ENCODE results near the gene DGUOK.
"Not testable (repeated sequence)": the region's sequence is repeated elsewhere in the genome, so short reads cannot be mapped to it uniquely, and the experiment has no call there.

The DGUOK gene

GRCh38 chr2:73899801-73900336 is 26.8 kb upstream of the DGUOK start:
- DNase-seq (ENCODE audit: extremely low read depth in 1 of 2, low read depth in 1 of 2), result no peak

GRCh38 chr2:73901143-73901542 is 25.5 kb upstream of the DGUOK start:
- DNase-seq (ENCODE audit: extremely low read depth in 1 of 2, low read depth in 1 of 2), result no peak

GRCh38 chr2:73902284-73902683 is 24.4 kb upstream of the DGUOK start:
- DNase-seq (ENCODE audit: extremely low read depth in 1 of 2, low read depth in 1 of 2), result no peak

DNA sequence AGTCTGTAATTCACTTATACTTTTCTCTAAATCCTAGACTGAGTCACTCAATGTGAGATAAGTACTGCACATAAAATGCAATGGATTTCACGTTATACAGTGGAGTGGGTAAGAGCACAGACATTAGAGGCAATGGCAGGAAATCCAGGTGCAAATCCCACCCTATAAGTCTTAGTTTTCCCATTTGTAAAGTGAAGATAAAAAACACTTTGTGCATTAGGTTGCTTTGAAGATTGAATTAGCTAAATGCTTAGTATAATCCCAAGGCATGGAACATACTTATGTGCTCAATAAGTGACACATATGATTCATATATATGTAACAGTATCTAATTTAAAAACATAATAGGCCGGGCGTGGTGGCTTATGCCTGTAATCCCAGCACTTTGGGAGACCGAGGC is 23.4 kb upstream of the DGUOK start:
- DNase-seq (ENCODE audit: extremely low read depth in 1 of 2, low read depth in 1 of 2), result no peak

DNA sequence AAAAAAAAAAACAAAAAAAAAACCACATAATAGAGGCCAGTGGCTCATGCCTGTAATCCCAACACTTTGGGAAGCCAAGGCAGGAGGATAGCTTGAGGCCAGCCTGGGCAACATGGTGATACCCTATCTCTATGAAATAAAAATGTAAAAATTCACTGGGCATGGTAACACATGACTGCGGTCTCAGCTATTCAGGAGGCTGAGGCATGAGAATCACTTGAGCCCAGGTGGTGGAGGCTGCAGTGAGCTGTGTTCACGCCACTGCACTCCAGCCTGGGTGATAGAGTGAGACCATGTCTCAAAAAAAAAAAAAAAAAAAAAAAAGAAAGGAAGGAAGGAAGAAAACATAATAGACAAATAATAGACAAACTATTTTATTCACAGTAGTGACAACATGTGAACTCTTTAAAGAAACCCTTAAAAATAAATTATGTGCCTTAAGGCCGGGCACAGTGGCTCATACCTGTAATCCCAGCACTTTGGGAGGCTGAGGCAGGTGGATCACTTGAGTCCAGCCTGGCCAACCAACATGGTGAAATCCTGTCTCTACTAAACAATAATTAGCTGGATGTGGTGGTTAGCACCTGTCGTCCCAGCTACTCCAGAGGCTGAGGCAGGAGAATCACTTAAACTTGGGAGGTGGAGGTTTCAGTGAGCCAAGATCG is 22.6 kb upstream of the DGUOK start:
- not testable (repeated sequence) for DNase-seq (ENCODE audit: extremely low read depth in 1 of 2, low read depth in 1 of 2)

GRCh38 chr2:73904952-73905351 is 21.7 kb upstream of the DGUOK start:
- no peak for DNase-seq (ENCODE audit: extremely low read depth in 1 of 2, low read depth in 1 of 2)

- DNase-seq (ENCODE audit: extremely low read depth in 1 of 2, low read depth in 1 of 2), result no peak
Observed at GRCh38 chr2:73906847-73907505, 19.7 kb upstream of the DGUOK start.

GRCh38 chr2:73907840-73908452 is 18.7 kb upstream of the DGUOK start:
- peak in 1 of 2 donors; percentile 33 for DNase-seq (ENCODE audit: extremely low read depth in 1 of 2, low read depth in 1 of 2)

GRCh38 chr2:73908689-73909652 is 17.7 kb upstream of the DGUOK start:
- DNase-seq (ENCODE audit: extremely low read depth in 1 of 2, low read depth in 1 of 2), result no peak

DNA sequence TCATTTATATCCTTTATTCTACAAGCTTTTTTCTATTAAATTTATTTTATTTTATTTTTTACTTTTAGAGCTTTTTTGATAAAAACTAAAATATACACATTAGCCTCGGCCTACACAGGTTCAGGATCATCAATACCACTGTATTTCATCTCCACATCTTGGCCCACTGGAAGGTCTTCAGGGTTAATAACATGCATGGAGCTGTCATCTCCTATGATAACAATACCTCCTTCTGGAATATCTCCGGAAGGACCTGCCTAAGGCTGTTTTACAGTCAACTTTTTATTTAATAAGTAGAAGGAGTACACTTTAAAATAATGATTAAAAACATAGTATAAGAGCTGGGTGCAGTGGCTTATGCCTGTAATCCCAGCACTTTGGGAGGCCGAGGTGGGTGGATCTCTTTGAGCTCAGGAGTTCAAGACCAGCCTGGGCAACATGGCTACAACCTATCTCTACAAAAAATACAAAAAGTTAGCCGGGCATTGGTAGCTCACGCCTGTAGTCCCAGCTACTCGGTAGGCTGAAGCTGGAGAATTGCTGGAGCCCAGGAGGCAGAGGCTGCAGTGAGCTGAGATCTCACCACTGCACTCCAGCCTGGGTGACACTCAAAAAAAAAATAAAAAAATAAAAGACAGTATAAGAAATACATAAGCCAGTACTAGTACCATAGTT is 15.7 kb upstream of the DGUOK start:
- DNase-seq (ENCODE audit: extremely low read depth in 1 of 2, low read depth in 1 of 2), result no peak

DNA sequence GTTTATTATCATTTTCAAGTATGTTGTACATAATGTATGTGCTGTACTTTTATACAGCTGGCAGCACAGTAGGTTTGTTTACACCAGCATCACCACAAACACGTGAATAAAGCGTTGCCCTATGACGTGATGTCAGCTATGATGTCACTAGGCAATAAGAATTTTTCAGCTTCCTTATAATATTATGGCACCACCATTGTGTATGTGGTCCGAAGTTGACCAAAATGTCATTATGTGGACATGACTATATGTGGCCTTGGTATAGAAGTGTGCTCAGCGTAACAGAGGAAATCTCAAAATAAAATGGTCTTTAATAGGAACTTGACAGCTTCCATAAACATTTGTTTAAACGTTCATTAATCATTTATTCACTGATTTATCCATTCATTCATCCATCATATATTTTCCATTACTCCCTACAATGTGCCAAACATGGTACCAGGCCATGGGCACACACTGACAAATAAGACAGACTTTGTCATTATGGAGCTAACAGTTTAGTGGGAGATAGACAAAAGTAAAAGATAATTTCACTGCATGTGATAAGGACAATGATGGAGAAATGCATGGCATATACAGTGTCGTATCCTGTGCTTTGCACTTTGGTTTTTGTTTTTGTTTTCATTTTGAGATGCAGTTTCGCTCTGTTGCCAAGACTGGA is 15.0 kb upstream of the DGUOK start:
- DNase-seq (ENCODE audit: extremely low read depth in 1 of 2, low read depth in 1 of 2), result no peak

GRCh38 chr2:73913414-73914054 is 13.1 kb upstream of the DGUOK start:
- no peak for DNase-seq (ENCODE audit: extremely low read depth in 1 of 2, low read depth in 1 of 2)

GRCh38 chr2:73914667-73915066 is 12.0 kb upstream of the DGUOK start:
- no peak for DNase-seq (ENCODE audit: extremely low read depth in 1 of 2, low read depth in 1 of 2)

DNA sequence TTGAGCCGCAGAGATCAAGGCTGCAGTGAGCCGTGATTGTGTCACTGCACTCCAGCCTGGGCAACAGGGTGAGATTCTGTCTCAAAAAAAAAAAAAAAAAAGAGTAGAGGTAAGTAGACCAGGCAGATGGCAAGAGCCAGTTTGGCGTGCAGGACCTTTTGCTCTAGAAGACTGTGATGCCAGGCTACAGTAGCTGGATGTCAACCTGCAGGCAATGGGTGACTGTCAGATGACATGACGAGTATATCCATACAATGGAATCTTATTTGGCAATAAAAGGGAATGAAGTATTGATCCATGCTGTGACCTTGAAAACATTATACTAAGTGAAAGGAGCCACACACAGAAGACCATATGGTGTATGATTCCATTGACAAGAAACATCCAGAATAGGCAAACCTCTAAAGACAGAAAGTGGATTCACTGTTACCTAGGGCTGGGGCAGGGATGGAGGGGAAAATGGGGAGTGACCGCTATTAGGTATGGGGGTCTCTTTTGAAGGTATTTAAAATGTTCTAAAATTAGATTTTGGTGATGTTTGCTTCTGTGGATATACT is 11.2 kb upstream of the DGUOK start:
- DNase-seq (ENCODE audit: extremely low read depth in 1 of 2, low read depth in 1 of 2), result no peak

GRCh38 chr2:73916666-73917065 is 10.0 kb upstream of the DGUOK start:
- DNase-seq (ENCODE audit: extremely low read depth in 1 of 2, low read depth in 1 of 2), result no peak

DNA sequence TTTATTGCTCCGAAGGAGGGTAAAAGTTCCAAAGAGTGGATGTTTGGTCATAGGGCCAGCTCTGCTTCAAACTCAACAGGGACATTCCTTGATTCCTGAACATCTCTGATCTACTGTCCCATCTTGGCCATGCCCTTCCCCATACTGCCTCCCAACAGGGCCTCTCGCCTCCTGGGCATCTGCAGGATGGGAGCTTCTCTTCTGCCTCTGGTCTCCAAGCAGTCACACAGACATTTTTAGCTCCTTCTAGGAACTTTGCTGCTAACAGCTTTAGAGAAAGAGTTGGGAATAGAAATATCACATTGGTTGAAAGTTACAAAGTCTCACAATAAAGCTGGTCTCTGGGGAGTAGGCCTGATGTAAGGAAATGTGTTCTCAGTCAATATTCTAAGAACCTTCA is 9.4 kb upstream of the DGUOK start:
- DNase-seq (ENCODE audit: extremely low read depth in 1 of 2, low read depth in 1 of 2), result no peak

GRCh38 chr2:73917696-73918207 is 8.9 kb upstream of the DGUOK start:
- no peak for DNase-seq (ENCODE audit: extremely low read depth in 1 of 2, low read depth in 1 of 2)

GRCh38 chr2:73918856-73919255 is 7.8 kb upstream of the DGUOK start:
- no peak for DNase-seq (ENCODE audit: extremely low read depth in 1 of 2, low read depth in 1 of 2)

Data from stimulated activated CD8-positive, alpha-beta memory T cell treated with anti-CD3 and anti-CD28 coated beads, Interleukin-7, amount 100 ng/mL, for 48 hours (primary cell).